Stimulated activated CD8-positive, alpha-beta memory T cell treated with anti-CD3 and anti-CD28 coated beads, Interleukin-12 subunit alpha, Interleukin-12 subunit beta, amount 100 ng/mL, for 1 hour (primary cell): ENCODE measurements around the gene SCART1.
"Not testable (repeated sequence)": the region's sequence is repeated elsewhere in the genome, so short reads cannot be mapped to it uniquely, and the experiment has no call there.

Source experiments
- DNase-seq: peaks from one replicate; pipeline ENCODE4 v3.0.0-alpha.2; 2020; ENCODE audit warnings: low read depth

Gene SCART1

GRCh38 chr10:133456041-133456951 is 2.6 kb downstream of the SCART1 start:
- no peak for DNase-seq

- DNase-seq, result no peak
Measured at GRCh38 chr10:133457100-133457841, 3.5 kb downstream of the SCART1 start.

GRCh38 chr10:133458021-133458709 is 4.4 kb downstream of the SCART1 start:
- DNase-seq, result no peak

GRCh38 chr10:133458710-133459453 is 5.1 kb downstream of the SCART1 start:
- no peak for DNase-seq

DNA sequence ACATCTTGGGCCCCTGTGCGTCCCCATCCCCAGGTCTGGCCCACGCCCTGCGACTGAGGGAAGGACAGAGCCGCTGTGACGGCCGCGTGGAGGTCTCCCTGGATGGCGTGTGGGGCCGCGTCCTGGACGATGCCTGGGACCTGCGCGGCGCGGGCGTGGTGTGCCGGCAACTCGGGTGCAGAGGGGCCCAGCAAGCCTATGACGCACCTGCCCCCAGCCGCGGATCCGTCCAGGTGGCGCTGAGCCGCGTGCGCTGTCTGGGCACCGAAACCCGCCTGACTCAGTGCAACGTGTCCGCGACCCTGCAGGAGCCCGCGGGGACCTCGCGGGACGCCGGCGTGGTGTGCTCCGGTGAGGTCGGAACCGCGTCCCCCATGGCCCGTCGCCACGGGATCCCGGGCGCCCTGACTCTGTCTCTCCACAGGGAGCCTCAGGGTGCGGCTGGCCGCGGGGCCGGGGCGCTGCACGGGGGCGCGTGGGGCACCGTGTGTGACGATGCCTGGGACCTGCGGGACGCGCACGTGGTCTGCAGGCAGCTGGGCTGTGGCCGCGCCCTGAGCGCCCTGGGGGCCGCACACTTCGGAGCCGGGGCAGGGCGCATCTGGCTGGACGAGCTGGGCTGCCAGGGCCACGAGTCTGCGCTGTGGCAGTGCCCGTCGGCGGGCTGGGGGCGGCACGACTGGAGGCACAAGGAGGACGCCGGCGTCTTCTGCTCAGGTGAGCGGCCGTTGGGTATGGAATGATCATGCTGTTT is 5.9 kb downstream of the SCART1 start:
- no peak for DNase-seq

GRCh38 chr10:133460208-133460769 is 6.5 kb downstream of the SCART1 start:
- no peak for DNase-seq

DNA sequence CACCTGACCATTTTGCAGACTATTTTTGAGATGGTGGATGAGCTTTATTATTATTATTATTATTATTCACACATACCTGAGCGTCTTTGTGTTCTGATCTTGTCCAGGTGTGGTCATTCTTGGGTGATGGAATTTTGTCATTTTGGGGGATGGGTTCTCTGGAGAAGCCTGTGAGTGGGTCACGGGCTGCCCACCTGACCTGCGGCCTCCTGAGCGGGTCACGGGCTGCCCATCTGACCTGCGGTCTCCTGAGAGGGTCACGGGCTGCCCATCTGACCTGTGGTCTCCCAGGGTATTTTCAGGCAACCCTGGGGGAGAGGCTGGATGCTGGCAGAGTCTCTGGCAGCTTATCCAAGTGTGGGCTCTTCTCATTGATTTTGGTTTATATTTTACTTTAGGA is 7.3 kb downstream of the SCART1 start:
- no peak for DNase-seq

GRCh38 chr10:133461841-133462240 is 8.1 kb downstream of the SCART1 start:
- no peak for DNase-seq

DNA sequence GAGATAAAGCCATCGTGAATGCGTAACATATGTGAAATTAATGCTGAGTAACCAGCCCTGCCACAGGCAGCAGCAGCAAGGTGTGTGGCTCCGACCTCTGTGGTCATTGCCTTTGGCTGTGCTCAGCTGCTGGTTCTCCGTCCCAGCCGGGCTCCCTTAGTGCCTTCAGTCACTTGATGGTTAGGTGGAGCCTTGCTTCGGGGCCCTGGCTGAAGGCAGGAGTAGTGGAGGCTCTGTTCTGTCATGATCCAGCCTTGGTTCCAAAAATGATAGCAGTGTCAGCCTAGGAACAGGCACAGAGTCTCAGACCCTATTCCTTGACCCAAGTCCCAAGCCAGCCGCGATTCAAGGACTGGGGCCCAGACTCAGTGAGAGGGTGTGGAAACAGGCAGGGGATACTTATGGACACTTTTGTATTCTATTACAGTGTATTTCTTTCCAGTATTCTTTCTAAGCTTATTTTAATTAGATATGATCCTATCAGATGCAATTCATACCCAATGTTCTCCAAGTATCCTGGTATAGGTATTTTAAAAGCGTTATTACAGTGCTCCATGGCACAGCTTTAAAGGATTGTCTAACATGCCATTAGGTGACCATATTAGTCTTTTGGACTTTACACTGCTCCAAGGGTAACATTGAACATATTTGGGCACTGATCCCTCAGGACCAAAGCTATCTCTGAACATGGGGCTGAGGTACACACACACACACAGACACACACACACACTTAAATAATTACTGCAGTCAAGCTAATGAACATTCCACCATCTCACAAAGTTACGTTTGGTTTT is 9.0 kb downstream of the SCART1 start:
- no peak for DNase-seq

DNA sequence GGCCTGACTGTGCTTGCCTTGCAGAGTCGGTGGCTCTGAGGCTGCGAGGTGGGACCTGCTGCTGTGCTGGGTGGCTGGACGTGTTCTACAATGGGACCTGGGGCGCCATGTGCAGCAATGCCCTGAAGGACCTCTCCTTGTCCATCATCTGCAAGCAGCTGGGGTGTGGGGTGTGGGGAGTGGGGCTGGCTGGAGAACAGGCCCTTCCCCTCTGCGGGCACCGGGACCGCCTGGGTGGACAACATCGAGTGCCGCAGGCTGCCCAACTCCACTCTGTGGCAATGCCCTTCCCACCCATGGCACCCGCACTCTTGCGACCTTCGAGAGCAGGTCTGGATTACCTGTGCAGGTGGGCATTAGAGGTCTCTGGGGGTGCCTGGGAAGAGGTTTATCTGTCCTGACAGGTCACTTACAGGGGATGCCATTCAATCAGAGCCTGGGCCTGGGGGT is 10.9 kb downstream of the SCART1 start:
- DNase-seq, result no peak

DNA sequence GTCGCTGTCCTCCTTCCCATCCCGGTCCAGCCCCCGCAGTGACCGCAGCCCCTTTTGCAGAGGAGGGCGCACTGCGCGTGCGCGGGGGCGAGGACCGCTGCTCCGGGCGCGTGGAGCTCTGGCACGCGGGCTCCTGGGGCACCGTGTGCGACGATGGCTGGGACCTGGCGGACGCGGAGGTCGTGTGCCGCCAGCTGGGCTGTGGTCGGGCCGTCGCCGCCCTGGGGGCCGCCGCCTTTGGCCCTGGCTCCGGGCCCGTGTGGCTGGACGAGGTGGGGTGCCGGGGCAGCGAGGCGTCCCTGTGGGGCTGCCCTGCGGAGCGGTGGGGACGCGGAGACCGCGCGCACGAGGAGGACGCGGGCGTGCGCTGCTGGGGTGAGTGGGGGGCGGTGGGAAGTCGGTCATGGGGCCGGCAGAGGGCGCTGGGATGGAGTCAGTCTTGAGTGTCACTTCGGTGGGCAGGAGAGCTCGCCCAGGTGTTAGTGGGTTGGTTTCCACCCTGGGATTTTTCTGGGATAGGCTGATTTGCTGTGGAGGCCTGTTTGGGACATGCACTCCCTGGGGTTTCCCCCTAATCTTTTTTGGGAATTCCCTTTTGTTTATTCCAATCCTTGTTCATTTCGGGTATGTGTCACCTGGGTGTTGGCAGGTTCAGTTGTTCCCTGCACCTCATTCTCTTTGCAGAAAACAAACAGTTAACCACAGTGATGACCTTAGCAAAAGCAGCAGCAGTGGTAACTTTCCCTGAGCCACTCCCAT is 11.6 kb downstream of the SCART1 start:
- no peak for DNase-seq

- no peak for DNase-seq
Measured at GRCh38 chr10:133465950-133466474, 12.3 kb downstream of the SCART1 start.

GRCh38 chr10:133466683-133467275 is 13.0 kb downstream of the SCART1 start:
- DNase-seq, result no peak

DNA sequence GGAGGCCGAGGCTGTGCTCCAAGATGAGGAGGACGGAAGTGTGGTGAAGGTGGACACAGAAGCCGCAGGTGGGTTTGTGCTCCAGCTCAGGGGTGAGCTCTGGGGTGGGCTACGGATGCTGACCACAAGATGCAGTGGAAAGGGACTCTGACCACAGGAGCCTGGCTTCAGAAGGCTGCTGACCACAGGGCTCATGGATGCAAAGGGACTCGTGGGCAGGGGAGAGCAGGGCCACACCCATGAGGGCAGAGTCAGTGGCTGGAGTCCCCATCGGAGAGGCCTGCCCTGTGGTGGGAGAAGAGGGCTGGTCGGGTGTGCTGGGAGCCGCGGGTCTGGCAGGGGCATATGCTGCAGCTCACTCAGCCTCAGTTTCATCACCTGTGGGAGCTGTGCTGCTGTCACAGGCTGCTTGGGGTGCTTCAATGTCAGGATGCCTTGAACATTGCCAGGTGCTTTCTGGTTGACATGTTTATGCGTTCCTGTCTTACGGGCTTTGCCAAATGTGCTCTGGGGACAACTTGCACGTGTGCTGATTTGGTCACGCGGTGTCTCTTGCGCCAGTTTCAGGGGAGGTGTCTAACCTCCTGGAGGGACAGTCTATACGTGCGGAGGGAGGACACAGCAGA is 13.7 kb downstream of the SCART1 start:
- no peak for DNase-seq

- not testable (repeated sequence) for DNase-seq
Measured at GRCh38 chr10:133469205-133469604, 15.5 kb downstream of the SCART1 start.

DNA sequence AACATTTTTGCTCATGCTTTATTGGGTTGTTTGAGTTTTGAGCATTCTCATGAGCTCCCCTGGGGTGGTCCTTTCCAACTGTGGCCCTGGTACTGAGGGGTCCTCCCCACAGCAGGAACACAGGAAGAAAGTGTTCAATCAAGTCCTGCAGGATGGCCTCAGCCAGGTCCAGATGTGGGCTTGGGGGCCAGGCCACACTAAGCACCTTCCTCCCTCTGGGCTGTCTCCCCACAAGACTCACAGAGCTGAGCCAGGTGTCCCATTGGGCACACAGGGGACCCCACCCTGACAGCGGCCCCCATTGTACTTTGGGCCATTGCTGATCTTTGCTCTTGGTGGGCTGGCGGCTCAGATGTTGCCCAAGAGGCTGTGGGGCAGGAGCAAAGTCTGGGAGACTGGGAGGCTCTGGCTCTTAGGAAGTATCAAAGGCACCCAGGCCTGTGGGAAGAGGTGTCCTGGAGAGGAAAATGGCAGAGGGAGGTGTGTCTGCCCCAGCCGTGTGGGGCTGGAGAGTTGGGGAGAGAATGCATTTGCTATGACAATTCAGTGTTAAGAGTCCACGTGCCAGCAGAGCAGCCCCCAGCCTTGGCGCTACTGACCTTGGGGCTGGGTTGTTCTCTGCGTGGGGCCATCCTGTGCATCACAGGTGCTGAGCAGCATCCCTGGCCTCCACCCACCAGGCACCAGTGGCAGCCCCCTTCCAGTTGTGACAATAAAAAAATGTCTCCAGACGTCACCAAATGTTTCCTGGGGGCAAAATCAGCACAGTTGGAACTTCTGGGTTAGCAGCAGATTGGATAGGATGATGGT is 17.8 kb downstream of the SCART1 start:
- DNase-seq, result no peak

DNA sequence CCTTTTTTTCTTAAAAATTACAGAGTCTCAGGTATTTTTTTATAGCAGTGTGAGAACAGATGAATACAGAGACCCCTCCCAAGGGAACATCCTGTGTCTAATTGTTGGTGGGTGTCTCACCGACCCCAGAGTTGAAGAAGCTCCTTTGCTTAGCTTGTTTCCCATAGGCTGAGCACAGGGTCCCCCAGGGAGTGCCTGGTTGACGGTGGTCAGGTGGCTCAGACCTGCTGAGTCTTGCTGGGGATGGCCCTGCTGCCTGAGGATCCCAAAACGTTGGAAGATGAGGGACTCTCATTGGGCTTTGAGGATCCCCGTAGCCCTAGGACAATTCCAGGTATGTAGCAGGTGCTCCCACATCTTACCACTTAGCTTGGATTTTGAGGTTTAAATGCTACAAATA is 19.5 kb downstream of the SCART1 start:
- DNase-seq, result no peak
